UCSD-AML1 (cell line): ENCODE measurements around the gene TDG.
A peak's percentile ranks its signal among the peaks of the same experiment; 100 is the strongest.

Experiments
- DNase-seq: peaks from one replicate; lab custom pipeline; 2025; ENCODE audit not compliant: unreplicated experiment; lab: John Stamatoyannopoulos, UW

The TDG gene

DNA sequence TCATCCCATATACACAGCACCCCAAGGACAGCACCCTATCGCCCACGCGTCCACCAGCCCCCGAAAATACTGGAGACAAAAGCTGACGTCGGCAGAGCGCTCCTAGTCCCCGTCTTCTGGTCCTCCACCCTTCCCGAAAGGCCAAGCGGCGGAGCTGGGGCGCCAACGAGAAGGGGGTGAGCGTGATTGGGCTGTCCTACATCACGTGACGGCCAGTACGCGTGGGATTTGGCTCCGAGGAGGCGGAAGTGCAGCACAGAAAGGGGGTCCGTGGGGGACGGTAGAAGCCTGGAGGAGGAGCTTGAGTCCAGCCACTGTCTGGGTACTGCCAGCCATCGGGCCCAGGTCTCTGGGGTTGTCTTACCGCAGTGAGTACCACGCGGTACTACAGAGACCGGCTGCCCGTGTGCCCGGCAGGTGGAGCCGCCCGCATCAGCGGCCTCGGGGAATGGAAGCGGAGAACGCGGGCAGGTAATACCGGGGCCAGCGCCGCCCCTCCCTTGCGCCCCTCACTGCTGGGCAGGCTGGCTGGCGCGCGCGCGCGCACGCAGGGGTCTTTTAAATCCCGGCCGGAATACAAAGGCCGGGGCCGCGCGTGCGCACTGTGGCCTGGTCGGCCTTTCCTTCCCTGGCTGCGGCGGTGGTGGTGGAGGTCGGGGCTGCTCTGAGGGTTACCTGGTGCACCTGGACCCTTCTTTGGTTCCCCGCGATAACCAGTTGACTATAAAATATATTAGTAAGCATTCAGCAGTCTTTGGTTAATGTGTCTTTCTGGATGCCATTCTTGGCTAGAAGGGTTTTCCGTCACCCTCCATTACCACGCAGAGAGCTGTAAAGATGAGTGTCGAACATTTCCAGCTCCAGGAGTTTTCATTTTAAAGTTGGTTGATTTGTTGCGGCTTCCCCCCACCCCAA lies at the start of gene TDG:
Gene TDG, plus strand, starts transcription at position 283 of the 915 bp plus-strand sequence. Its CDS starts 166 bp downstream, at position 449.
- peak; percentile 96 for DNase-seq

GRCh38 chr12:103917873-103918272 lies 47.8 kb upstream of the TDG start:
- DNase-seq: no peak

DNA sequence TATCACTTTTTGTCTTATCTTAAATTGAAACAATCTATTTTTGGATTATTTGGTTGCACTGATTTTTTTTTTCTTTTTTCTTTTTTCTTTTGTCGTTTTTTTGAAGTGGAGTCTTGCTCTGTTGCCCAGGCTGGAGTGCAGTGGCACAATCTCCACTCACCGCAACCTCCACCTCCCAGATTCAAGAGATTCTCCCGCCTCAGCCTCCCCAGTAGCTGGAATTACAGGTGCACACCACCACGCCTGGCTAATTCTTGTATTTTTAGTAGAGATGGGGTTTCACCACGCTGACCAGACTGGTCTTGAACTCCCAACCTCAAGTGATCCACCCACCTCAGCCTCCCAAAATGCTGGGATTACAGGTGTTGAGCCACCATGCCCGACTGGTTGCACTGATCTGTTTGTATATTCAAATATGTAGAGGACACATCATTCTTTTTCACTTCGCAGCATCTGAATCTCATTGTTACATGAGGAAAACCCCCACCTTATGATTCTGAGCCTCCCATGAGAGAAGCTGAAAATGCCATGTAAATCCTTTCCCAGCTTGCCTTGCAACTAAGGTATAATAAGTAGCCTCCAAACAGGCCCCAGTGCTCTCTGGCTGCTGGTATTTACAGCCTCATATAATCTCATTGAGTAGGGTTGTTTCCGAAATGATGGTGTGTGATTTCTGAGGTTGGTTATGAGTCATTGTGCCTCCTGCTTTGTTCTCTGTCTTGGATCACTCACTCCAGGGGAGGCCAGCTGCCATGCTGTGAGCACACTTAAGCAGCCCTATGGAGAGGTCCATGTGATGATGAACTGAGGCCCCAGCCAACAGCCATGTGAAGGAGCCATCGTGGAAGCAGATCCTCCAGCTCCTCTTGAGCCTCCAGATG lies 40.7 kb upstream of the TDG start:
- DNase-seq: no peak

- DNase-seq: peak; percentile 40
Observed at GRCh38 chr12:103928682-103929045, 37.0 kb upstream of the TDG start.

DNA sequence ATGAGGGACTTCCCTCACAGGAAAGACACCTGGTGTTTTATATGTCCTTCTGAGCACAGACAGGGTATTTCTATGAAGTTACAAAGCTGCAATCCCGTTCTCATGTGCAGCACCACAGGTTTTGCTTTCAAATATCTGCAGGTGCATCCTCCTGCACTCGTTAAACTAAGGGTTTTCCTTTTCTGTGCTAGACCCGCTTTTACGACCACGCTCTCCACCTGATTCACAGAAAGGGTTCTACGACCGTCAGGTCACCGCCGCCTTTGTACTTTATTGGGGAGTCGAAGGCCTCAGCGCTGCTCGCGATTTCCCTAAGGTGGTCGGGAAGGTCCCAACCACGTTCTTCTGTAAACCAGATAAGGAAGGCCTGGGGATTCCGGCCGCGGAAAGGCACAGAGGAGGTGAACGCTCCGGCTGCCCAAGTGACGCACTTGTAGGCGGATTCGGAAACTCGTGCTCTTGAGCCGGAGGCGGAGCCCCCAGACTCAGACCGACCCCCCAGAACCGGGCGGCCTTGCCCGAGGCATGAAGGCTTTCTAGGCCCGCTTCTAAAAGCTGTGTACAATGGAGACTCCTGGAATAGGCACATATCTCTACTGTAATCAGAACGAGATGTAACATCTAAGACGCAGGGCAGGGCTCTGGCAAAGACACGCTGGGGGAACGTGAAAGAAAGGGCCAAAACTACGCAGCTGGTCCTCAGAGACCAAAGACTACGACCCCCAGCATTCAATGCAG lies 36.5 kb upstream of the TDG start:
- peak; percentile 90 for DNase-seq

- DNase-seq: no peak
Observed at GRCh38 chr12:103929784-103930033, 36.0 kb upstream of the TDG start.

DNA sequence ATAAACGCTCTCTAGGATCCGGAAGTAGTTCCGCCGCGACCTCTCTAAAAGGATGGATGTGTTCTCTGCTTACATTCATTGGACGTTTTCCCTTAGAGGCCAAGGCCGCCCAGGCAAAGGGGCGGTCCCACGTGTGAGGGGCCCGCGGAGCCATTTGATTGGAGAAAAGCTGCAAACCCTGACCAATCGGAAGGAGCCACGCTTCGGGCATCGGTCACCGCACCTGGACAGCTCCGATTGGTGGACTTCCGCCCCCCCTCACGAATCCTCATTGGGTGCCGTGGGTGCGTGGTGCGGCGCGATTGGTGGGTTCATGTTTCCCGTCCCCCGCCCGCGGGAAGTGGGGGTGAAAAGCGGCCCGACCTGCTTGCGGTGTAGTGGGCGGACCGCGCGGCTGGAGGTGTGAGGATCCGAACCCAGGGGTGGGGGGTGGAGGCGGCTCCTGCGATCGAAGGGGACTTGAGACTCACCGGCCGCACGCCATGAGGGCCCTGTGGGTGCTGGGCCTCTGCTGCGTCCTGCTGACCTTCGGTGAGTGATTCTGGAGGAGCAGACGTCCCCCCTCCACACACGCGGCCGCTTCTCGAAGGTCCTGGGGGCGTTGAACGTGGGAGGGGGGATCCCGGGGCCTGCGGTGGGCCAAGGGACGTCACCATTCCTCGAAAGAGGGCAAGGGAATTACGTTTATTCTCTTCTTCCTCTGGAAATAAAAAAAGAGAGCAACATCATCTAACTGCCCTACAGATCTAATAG lies 35.5 kb upstream of the TDG start, which contains the start of gene HSP90B1:
Gene HSP90B1, plus strand, starts transcription at position 377 of the 753 bp plus-strand sequence. Its CDS starts 106 bp downstream, at position 483.
- DNase-seq: peak; percentile 99

- peak; percentile 29 for DNase-seq
Observed at GRCh38 chr12:103930787-103931735, 34.6 kb upstream of the TDG start.

DNA sequence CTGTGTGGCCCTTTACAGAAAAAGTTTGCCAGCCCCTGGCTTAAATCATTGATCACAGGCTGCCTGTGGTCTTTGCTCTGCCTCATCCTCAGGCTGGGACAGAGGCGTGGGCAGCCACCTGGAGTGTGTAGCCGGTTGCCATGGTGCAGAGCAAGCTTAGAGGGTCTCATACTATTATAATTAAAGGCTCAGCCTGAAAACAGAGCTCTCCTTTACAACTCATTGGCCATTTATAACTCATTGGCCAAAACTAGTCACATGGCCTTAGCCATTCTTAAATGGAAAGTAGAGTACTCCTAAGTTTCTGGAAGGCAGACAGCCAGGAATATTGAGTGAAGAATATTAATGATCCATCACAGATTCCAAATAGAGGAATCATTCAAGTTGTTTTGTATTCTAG lies 32.4 kb upstream of the TDG start:
- DNase-seq: no peak

- no peak for DNase-seq
Observed at GRCh38 chr12:103936679-103937078, 29.0 kb upstream of the TDG start.

DNA sequence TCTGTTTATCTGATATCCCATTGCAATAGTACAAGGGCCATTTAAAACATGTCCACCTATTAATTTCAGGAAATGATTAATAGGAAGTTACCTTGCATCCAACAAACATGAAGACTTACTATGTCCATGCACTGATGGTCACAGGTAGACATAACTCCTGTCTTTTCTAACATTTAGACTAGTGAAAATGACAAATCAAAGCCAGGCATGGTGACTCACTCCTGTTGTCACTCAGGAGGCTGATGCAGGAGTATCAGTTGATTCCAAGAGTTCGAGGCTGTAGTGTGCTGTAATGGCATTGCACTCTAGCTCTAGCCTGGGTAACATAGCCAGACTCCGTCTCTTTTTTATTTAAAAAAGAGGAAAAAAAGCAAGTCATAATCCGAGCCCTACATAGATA lies 20.7 kb upstream of the TDG start:
- no peak for DNase-seq

GRCh38 chr12:103947871-103948555 lies 17.7 kb upstream of the TDG start:
- DNase-seq: no peak

- no peak for DNase-seq
Observed at GRCh38 chr12:103948746-103949406, 16.8 kb upstream of the TDG start.

DNA sequence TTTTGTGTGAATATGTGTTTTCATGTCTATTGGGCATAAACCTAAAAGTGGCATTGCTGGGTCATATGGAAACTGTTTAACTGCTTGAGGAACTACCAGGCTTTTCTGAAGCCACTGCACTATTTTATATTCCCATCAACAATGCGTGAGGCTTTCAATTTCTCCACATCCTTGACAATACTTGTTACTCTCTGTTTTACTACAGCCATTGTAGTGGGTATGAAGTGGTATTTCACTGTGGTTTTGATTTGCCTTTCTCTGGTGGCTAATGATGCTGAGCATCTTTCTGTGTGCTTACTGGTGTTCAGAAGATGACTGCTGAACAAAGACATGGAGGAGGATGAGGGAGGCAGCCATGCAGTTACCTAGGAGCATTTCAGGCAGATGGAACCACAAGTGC lies 13.2 kb upstream of the TDG start:
- DNase-seq: no peak

- no peak for DNase-seq
Observed at GRCh38 chr12:103955811-103956508, 9.7 kb upstream of the TDG start.

DNA sequence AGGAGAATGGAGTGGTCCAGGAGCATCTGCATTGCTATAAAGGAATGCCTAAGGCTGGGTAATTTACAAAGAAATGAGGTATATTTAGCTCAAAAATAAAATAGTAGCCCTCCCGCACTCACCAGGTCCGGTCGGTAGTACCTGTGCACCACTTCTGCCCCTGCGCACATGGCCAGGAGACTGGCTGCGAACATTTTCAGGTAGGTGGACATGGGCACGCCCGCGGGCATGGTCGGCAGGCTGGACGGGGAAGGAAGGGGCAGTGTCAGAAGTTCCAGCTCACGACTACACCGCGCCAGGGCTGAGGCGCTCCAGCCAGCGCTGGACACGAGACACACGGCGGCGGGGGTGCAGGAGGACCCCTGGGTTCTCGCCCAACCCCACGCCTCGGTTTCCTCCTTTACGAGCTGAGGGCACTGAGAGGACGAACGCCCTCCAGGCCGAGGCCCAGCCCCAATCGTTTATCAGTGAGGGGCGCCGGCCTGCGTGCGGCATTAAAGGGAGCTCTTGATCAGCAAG lies 9.1 kb upstream of the TDG start:
- DNase-seq: no peak

- no peak for DNase-seq
Observed at GRCh38 chr12:103957865-103958388, 7.7 kb upstream of the TDG start.
